ENCODE results near the gene SIRT5.

DNA sequence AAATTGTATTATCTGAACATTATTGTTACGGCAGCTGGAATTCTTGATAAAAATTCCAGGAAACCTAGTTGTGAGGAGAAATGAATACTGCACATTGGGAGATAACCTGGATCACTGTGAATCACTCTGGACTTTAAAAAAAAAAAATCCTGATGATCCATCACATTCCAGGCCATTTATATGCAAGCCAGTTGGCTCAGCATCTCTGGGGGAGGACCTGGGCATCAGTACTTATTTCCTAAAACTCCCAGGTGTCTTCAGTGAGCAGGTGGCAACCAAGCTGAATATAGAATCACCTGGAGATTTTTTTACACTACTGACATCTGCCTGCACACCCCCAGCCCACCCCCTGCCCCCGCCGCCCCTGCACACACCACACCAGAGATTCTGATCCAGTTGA is 39.1 kb upstream of the SIRT5 start:
- TF ChIP-seq, protein P1, sequence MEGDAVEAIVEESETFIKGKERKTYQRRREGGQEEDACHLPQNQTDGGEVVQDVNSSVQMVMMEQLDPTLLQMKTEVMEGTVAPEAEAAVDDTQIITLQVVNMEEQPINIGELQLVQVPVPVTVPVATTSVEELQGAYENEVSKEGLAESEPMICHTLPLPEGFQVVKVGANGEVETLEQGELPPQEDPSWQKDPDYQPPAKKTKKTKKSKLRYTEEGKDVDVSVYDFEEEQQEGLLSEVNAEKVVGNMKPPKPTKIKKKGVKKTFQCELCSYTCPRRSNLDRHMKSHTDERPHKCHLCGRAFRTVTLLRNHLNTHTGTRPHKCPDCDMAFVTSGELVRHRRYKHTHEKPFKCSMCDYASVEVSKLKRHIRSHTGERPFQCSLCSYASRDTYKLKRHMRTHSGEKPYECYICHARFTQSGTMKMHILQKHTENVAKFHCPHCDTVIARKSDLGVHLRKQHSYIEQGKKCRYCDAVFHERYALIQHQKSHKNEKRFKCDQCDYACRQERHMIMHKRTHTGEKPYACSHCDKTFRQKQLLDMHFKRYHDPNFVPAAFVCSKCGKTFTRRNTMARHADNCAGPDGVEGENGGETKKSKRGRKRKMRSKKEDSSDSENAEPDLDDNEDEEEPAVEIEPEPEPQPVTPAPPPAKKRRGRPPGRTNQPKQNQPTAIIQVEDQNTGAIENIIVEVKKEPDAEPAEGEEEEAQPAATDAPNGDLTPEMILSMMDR (IDR thresholded peaks at IDR 0.05): no peak
- no peak for TF ChIP-seq POLR2AphosphoS5 (IDR thresholded peaks at IDR 0.05; ENCODE audit: insufficient read depth in 1 of 2, low read depth in 1 of 2)

All from vagina (tissue), 2 donors.